EL (cell line): ENCODE results near the gene POMGNT2.
"Not testable (repeated sequence)": the region's sequence is repeated elsewhere in the genome, so short reads cannot be mapped to it uniquely, and the experiment has no call there.

Source experiments
- DNase-seq: peaks from one replicate; pipeline ENCODE4 v3.0.0-alpha.2; 2016

Gene POMGNT2

DNA sequence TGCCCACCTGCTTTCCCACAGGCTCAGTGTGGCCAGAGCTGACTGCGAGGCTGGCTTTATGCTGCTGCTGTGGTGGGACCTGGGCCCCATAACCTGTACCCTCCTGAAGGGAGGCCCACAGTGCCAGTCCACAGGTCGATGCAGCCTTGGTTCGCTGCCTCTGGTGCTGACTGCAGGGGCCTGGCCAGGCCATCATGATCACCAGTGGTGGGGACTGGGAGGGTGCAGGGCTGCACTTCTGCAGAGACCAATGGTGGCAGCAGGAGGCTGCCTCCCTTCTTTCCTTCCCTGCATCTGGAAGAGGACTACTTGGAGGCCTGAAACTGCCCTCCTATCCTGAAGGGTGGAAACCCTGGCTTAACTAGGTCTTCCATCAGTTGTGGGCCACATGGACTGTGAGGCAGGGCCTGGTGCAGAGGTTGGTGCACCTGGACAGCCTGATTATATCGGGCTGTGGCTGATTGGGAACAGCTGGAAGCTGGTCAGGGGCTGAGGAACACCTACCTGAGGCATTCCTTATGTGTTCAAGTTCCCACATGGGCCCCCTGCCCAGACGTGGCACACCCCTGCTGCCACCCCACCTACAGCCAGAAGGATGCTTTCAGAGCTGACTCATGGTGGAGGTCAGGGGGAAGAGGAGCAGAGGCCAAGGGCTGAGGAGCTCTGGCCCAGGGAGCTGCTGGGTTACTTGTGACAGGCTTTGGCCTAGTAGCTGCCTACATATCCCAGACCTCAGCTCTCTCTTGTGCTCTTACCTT is 29.8 kb downstream of the POMGNT2 start:
- DNase-seq = no peak

DNA sequence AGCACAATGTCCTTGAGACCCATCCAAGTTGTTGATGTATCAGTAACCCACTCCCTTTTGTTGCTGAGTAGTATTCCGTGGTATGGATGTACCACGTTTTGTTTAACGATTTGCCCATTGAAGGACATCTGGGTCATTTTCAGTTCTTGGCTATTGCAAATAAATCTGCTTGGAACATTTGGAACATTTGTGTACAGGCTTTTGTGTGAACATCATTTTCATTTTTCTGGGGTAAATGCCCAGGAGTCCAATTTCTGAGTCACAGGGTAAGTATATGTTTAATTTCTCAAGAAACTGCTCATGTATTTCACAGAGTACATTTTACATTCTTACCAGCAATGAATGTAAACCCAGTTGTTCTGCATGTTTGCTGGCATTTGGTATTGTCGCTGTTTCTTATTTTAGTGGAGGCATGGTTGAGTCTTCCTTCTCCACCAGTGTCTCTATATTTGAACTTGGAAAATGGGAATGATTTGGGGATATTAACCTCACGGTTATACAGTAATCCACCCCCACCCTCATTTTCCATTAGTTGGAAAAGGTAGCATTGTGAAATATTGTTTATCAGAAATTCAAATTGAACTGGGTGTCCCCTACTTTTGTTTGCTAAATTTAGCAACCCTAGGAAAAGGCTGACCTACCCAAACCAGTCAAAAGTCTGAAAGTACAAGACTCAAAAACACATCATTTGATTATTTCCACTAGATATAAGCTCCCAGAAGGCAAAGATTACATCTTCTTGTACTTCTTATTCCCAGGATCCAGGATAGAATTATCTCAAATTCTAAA is 30.8 kb downstream of the POMGNT2 start:
- no peak for DNase-seq

DNA sequence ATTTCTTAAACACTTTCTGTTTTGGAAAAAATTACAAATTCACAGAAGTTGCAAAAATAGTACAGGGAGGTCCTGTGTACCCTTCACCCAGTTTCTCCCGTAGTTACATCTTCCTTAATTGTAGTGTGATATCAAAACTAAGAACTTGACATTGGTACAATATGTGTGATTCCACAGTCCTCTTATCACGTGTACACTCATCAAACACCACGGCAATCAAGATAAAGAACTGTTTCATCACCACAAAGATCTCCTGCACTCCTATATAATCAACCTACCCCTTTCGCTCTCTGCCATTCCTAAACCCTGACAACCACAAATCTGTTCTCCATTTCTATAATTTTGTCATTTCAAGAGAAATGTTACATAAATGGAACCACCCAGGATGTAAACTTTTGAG is 31.4 kb downstream of the POMGNT2 start:
- no peak for DNase-seq

DNA sequence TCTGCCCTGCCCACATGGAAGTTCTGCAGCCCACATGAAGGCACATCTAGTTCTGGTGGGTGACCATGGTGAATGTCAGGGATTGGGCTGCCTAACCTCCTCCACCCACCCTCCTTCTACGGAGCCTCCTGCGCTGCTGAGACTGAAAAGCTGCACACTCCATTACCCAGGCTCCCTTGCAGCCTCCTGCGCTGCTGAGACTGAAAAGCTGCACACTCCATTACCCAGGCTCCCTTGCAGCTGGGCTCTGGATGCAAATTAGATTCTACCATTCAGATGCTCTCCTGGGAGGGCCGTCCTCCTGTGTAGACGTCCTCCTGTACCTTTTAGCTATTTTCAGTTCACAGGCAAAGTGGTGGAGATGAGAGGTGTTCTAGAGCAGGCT is 32.1 kb downstream of the POMGNT2 start:
- DNase-seq = no peak

DNA sequence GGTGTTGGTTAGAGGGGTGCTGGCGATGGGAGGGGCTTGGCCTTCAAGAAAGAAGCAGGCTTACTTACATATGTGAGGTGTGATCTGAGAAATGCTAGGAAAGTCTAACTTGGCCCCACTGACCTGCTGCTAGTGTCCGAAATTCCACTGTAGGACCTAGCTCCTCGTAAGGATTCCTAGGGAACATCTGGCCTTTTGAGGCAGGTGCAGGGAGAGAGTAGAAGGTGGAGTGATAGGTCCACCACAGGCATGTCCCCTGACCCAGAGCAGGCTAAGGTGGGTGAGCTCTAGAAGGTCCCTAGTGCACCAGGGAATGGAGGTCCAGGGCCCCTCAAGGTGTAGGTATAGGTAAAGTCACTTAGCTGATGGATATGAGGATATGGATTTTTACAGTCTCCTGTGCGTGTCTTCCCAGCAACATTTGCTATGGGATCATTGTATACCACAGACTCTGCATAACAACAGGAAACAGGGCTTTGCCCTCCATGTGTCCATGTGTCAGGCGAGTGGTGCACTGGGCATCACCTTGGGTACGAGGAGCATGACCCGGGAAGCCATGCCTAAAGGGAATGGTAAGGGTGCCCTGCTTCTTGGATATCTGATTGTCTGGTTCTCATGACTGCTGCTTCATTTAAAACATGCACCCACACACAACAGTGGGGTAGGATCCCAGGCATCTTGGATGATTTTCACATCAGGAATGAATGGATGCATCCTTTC is 32.6 kb downstream of the POMGNT2 start:
- DNase-seq = no peak

DNA sequence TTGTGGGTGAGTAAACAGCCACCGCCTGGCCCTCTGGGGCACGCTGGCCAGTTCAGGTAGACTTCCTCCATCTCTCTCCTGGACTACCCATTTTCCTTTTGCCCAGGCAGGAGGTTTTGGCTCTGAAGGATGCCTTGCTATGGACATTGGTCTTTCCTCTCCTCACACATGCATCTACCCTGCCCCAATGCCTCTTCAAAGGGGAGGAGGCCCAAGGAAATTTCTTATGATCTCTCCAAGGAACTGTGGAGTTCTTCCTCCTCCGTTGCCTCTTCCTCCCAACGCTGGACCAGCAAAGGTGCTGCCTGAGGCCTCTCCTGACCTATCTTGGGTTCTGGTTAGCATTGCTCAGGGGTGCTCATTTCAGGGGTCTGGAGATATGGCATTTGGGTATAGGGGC is 33.5 kb downstream of the POMGNT2 start:
- DNase-seq = no peak

DNA sequence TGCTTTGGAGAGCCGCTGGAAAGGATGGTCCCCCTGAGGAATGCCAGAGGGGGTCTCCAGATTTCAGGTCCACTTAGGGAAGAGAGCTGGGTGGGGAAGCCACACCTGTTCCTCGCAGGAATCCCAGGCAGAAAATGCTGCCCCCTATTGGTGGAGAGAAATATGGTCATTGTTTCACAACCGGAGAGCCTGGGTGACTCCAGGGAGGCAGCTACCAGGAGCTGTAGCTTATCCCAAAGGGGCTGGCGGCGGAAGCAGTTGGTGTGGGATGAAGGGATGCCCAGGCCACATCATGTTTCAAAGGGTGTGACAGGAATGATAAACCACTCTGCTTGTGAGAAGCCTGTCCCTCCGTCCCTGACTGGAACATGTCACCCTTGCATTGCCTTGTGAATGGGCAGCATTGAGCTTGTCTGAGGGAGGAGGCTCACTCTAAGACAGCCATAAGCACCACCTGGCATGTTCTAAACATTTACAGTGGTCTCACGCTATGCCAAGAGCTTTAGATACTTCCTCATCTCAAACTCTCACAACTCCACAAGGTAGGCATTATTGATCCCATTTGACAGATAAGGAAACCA is 34.5 kb downstream of the POMGNT2 start:
- DNase-seq = no peak

DNA sequence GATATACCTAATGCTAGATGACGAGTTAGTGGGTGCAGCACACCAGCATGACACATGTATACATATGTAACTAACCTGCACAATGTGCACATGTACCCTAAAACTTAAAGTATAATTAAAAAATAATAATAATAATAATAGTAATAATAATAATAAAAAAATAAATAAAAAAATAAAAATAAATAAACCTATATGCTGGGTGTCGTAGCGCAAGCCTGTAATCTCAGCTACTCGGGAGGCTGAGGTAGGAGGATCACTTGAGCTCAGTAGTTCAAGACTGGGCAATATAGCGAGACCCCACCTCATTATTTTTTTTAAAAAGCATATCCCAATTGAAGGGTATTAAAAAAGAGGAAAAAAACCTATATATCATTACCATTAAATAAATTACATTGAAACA is 35.2 kb downstream of the POMGNT2 start:
- DNase-seq = not testable (repeated sequence)

DNA sequence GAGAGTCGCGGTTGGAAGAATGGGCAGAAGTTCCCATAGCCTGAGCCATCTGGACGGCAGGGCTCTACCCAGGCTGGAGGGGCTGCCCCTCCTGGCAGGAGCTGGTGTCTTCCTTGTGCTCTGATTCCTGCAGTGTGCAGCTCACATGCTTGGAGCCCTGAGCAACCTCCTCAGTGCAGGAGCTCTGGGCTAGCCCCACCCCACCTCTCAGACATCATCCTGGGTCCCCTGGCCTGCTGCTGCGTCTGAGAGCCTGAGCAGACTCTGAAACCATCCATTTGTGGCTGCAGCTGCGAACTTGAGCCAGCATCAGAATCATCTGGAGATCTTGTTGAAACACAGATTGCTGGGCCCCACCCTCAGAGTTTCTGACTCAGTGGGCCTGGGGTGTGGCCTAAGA is 42.8 kb downstream of the POMGNT2 start:
- no peak for DNase-seq

DNA sequence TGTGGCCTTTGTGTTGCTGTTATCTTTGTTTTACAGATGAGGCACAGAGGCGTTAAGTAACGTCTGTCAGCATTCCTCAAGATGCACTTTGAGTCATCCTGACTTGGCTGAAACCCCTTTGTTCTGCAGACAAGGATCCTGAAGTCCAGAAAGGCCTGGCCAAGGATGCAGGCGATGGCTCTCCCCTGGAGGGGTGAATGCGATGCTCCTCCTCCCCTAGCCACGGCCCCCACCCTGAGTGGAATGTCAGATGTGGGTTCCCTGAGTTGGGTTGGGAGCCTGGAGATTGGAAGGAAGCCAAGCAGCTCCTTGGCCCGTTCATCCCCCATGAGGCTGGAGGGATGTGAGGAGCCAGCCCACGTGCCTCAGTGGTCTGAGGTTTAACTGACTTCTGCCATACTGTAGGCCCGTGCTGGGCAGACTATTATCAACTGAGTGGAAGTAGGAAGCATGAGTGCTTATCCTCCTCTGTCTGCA is 43.3 kb downstream of the POMGNT2 start:
- no peak for DNase-seq

DNA sequence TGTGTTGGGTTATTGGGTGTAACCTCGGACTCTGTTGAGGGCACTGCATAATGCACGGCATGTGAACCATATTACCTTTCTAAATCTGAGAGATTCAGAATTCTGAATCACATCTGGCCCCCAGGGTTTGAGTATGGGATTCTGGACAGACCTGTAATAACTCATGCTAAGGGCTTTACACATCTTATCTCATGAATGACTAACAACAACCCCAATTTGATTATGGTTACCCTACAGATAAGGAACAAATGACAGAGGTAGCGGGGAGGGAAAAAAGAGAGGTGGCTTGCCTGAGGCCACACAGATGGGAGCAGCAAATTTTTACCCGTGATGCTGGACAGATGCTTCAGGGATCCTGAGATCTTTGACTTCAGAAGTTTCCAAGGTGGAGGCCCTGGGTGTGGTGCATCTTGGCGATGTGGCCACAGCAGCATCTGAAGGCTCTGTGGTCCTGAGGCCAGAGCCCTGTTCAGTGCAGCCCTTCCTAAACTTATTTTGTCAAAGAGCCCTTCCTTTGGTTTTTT is 43.8 kb downstream of the POMGNT2 start:
- DNase-seq = no peak

DNA sequence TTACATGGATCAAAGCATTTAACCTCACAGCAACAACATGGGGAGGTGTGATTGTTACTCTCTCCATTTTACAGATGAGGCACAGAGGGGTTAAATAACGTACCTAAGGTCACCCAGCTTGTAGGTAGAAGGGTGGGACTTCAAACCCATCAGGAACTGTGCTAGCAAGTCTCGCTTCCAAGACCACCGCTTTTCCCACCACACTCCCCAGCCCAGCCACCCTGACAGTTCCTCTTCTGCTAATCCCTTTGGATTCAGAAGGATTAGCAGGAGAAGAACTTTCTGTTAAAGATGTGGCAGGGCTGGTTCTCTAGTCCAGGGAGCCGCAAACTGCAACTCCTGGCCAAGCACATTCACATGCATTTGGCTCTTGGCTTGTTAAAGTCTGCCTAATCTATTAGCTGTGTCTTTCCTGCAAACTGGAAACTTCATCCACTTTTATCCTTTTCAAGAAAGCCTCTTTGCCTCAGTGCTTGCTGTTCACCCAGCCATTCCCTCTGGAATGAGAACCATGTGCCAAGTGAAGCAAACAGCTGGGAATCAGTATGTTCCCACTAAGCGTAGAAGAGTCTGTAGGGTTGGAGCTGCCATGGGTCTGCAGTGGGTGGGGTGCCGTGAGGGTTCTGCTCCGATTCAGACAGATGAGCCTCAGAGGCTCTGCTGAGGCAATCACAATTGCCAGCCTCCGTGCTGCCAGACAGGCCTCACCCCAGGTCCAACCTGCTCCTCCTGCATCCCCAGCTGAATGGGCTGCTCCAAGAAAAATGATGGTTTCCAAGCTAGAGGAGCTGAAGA is 44.6 kb downstream of the POMGNT2 start:
- DNase-seq = no peak

DNA sequence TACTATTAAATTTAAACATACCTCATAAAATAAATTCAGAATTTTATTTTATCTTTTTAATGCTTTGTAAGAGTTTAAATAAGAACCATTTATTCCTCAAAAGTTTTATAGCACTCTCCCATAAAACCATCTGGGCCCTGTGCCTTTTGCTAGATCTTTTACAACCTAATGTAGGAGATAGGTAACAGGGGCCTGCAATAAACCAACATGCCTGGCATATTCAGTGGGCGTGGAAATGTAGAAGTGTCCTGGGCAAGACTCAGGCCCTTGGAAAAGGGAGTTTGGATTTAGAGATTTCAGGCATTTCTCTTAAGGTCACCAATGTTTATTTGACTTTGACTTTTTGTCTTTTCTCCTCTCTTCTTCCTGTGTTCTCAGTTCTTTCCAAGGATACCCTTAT is 46.4 kb downstream of the POMGNT2 start:
- DNase-seq = no peak

DNA sequence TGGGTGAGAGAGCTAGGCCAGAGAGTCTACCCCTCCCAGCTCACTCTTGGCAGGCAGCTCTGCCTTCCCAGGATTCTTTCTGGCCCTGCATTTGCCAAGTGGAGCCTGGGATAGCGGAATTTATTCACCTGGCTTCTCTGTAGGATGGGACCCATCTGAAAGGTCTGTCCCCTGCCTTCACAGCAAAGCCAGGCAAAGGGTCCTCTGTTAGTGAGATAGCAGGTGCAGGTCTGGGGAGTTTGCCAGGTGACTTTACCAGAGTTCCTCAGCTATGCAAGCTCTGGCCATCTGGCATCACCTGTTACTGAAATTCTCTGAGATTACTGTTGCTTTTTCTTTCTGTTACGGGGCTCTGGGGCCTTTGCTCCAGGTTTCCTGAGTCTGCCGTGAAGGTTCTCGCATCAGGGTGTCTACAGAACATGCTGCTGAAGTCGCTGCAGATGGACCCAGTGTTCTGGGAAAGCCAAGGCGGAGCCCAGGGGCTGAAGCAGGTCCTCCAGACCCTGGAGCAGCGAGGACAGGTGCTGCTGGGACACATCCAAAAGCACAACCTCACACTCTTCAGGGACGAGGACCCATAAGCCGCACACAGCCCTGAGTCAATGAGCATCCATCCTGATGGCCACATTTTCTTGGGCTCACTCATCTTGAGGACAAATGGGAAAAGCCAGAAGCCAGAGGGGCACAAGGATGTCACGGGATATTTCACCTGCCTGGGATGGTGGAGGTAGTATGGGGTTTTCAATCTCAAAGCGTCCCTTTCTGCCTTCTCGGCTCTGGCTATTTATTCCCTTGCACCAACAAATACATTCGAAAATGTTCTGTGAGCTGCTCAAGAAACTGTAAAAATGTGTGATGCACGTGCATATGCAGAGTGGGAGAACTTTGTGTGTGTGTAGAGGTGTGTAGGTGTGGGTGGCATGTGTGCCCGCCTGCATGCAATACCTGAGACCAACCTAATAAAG is 49.8 kb downstream of the POMGNT2 start:
- DNase-seq = no peak

DNA sequence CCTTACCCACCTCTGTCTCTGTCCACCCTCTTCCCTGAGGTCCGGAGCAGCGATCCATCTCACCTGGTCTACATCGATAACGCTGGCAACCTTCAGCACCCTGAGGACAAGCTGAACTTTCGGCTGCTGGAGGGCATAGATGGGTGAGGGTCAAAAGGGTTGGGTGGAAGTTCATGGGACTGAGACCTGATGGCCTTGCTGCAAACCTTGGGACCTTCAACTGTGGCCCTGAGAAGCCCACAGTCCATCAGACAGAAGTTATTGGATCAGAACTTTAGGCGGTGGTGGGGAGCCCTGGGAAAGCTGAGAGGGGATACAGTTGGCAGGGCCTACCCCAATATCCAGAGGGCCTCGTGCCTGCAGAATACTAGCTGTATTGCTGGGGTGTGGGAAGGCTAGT is 50.5 kb downstream of the POMGNT2 start:
- DNase-seq = no peak

DNA sequence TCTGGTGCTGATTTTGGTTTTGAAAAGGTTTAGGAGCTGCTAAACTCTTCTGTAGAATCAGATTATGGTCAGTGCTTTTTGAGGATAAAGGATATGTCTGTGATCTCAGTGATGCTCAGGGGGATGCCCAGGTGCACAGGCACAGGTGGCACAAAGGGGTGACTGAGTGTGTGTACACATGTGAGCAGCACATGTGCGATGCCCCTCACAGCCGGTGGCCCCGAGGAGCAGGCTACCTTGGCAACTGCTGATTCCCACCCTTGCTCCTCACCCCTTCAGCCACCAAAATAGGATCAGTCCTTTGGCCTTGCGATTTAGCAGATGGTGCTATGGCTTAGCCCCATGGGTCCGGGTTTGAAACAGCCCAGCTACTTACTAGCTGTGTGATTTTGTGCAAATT is 51.1 kb downstream of the POMGNT2 start:
- DNase-seq = no peak

DNA sequence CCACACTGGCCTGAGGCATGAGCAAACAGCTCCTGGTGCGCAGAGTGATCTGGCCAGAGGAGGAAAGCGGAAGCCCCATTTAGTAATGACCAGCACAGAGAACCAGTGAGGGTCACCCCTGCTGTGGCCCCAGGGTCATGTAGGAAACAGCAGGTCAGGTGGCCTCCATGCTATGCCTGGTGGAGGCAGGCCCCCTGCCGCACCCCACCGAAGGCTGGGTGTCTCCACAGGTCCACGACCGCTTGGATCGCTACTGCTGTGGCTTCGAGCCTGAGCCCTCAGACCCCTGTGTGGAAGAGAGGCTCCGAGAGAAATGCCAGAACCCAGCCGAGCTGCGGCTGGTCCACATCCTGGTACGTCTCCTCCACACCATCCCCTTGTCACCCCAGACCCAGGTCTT is 52.6 kb downstream of the POMGNT2 start:
- no peak for DNase-seq

DNA sequence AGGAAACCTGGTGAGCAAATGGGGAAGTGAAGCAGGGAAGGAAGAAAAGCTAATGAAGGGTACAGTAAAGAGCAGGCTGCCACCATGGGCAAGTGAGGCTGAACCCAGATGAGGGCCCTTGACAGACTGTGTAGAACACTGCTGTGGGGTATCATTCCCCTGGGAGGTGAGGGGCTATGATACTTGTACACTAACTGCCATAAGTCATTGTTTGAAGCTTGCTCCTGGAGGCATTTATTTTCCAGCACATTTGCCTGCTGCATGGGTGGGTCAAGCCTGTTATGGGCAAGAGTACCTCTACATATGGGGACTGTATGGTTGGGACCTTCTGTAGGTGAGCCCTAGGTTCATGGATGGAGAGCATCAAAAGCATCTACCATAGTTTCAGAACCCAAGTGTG is 57.4 kb downstream of the POMGNT2 start:
- no peak for DNase-seq

DNA sequence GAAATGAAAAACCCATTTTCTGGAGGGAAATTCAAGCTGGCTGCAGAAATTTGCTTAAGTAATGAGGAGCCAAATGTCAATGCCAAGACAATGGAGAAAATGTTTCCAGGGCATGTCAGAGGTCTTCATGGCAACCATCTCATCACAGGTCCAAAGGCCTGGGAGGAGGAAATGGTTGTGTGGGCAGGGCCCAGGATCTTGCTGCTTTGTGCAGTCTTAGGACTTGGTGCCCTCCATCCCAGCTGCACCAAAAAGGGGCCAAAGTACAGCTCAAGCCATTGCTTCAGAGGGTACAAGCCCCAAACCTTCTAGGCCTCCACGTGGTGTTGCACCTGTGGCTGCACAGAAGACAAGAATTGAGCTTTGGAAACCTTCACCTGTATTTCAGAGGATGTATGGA is 59.3 kb downstream of the POMGNT2 start:
- no peak for DNase-seq

DNA sequence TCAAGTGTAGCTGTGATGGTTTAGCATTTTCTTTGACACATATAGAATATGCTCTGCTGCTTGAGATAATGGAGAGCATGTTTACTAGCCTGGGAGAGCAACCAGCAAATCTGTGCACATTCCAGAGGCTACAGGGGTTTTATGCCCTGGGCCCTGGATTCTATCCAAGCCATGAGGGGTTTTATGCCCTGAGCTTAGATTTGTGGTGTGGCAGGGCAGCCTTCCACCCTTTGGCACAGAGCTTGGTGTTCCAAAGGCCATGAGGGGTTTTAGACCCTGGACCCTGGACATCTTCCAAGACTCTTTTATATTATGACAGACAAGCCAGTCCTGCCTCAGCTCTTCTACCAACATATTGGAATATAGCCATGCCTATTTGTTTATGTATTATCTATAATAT is 60.8 kb downstream of the POMGNT2 start:
- not testable (repeated sequence) for DNase-seq

DNA sequence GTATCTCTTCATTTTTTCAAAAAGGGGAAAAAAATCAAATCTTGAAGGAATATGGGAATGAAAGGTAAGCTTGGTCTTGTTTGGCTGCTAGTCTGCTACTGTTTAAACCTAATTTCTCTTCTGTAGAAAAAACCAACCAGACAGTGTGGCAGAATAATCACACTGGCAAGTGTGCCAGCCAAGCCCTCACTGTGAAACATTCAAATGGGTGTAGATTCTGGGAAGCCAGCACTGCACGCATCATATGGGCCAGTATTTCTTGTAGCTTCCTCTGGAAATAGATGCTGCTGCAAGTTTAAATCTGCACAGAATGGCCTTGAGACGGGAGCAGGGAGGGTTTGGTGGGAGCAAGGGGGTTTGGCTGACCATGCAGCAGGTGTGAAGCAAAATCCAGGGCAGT is 62.1 kb downstream of the POMGNT2 start:
- DNase-seq = no peak
